Glutamatergic neuron (in vitro differentiated cells): Measurements from ENCODE around the gene HPD. TPM values are rescaled to one million over a fixed set of nuclear protein-coding genes. Genes with fewer than 3 reads are reported as not detected.

Source experiments
- DNase-seq: peaks from one replicate; pipeline ENCODE4 v3.0.0; 2022
- H3K27ac Mint-ChIP-seq: one replicate; pipeline ENCODE4 v1.8.0; 2020; ENCODE audit warnings: mild to moderate bottlenecking, mixed read lengths, inconsistent platforms; ENCODE audit not compliant: unreplicated experiment
- H3K27me3 Mint-ChIP-seq: one replicate; pipeline ENCODE4 v1.8.0; 2020; ENCODE audit warnings: mild to moderate bottlenecking, moderate library complexity, mixed read lengths, inconsistent platforms; ENCODE audit not compliant: unreplicated experiment
- H3K36me3 Mint-ChIP-seq: one replicate; pipeline ENCODE4 v1.8.0; 2020; ENCODE audit warnings: mild to moderate bottlenecking, mixed read lengths, inconsistent platforms; ENCODE audit not compliant: unreplicated experiment
- H3K4me1 Mint-ChIP-seq: one replicate; pipeline ENCODE4 v1.8.0; 2020; ENCODE audit warnings: mild to moderate bottlenecking, low read depth, mixed read lengths, inconsistent platforms; ENCODE audit not compliant: unreplicated experiment
- H3K4me3 Mint-ChIP-seq: one replicate; pipeline ENCODE4 v1.8.0; 2020; ENCODE audit warnings: mild to moderate bottlenecking, mixed read lengths, inconsistent platforms; ENCODE audit not compliant: unreplicated experiment
- H3K9me3 Mint-ChIP-seq: one replicate; pipeline ENCODE4 v1.8.0; 2020; ENCODE audit warnings: mild to moderate bottlenecking, moderate library complexity, mixed read lengths, inconsistent platforms; ENCODE audit not compliant: unreplicated experiment
- CTCF ChIP-seq: fragments of 200-600 bp; sonication (generic); IDR thresholded peaks from one replicate; pipeline ENCODE4 v1.5.0; 2021; ENCODE audit not compliant: partially characterized antibody, unreplicated experiment
- total RNA-seq: library from RNA; stranded (reverse); fragmentation: NEBNext Ultra II Directional; extraction: Animal tissue kit (Norgen Biotek cat#: 25700); gene quantifications from one replicate; pipeline ENCODE4 v1.2.1, GENCODE V29; 2021; ENCODE audit not compliant: unreplicated experiment

Gene HPD
- total RNA-seq, 1 donor from 2014 or later: not detected

- Mint-ChIP-seq H3K4me1 (peaks cover 21% of the 10 kb centered on the region), H3K27ac (peak overlapping the region; percentile 98), H3K4me3 (peak overlapping the region; percentile 92), H3K27me3 (peaks cover 56% of the 10 kb centered on the region), H3K36me3 (peaks cover 9% of the 10 kb centered on the region), H3K9me3 (peaks cover 54% of the 10 kb centered on the region)
- DNase-seq: peak; percentile 71
- no peak for TF ChIP-seq CTCF
These were observed 59.4 kb downstream of the HPD start for GRCh38 chr12:121799156-121799841.

DNA sequence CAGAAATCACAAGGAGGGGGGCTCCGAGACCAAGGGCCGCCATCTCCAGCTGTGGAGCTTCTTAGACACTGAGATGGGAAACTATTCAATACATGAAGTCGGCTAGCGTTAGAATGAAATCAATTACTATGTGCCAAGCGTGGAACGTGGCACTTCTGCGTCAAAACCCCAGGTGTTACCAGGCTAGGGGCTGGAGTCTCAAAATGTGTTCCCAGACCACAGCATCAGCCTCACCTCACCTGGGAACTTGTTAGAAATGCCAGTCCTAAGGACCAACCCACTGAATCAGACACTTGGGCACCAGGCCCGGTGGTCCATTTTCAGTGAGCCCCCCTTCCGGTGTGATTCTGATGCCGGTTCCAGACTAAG lies 59.9 kb downstream of the HPD start:
- H3K4me3 Mint-ChIP-seq: peak overlapping the region; percentile 92
- TF ChIP-seq CTCF: no peak
- peaks cover 22% of the 10 kb centered on the region for H3K4me1 Mint-ChIP-seq
- H3K27me3 Mint-ChIP-seq: peaks cover 57% of the 10 kb centered on the region
- no peak for DNase-seq
- H3K9me3 Mint-ChIP-seq: peaks cover 55% of the 10 kb centered on the region
- H3K27ac Mint-ChIP-seq: peak overlapping the region; percentile 98
- H3K36me3 Mint-ChIP-seq: peaks cover 9% of the 10 kb centered on the region

DNA sequence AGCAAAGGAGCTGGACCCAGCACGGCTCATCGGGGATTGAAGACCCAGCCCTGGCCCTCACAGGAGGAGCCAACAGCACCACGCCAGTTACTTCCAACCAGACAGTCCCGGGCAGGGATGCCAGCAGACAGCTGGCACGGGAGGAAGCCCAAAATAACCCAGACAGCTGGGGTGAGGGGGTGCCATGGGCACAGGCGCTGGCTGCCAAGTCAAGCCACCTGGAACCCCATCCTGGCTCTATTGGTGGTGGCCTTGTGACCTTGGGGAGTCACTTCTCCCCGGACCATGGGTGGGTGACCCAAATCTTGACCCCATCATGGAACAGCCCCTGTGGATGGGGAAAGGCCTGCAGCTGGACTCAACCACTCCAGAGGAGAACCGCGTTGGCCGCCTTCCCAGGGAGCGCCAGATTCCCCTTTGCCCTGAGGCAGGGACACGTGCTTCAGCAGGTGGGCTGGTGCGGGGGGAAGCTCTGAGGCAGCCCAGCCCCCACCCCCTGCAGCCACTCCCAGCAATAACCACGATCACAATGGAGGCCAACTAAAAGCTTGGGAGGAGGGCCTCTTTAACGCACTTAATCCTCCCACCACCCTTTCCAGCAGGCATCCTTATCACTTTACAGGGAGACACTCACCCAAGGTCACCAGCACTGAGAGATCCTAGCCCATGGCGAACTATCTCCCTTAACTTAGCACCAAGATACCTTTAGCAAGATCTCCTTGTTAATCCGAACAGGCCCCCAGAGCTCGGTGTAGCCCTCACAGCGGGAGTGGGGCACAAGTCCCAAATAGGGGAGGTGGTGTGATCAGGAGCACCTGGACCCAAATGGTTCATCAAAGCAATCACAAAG lies 60.5 kb downstream of the HPD start:
- DNase-seq: peak; percentile 84
- Mint-ChIP-seq H3K4me3 (peak overlapping the region; percentile 92), H3K36me3 (peaks cover 9% of the 10 kb centered on the region), H3K4me1 (peaks cover 22% of the 10 kb centered on the region), H3K27ac (peak overlapping the region; percentile 98), H3K27me3 (peaks cover 56% of the 10 kb centered on the region), H3K9me3 (peaks cover 54% of the 10 kb centered on the region)
- TF ChIP-seq CTCF: no peak

DNA sequence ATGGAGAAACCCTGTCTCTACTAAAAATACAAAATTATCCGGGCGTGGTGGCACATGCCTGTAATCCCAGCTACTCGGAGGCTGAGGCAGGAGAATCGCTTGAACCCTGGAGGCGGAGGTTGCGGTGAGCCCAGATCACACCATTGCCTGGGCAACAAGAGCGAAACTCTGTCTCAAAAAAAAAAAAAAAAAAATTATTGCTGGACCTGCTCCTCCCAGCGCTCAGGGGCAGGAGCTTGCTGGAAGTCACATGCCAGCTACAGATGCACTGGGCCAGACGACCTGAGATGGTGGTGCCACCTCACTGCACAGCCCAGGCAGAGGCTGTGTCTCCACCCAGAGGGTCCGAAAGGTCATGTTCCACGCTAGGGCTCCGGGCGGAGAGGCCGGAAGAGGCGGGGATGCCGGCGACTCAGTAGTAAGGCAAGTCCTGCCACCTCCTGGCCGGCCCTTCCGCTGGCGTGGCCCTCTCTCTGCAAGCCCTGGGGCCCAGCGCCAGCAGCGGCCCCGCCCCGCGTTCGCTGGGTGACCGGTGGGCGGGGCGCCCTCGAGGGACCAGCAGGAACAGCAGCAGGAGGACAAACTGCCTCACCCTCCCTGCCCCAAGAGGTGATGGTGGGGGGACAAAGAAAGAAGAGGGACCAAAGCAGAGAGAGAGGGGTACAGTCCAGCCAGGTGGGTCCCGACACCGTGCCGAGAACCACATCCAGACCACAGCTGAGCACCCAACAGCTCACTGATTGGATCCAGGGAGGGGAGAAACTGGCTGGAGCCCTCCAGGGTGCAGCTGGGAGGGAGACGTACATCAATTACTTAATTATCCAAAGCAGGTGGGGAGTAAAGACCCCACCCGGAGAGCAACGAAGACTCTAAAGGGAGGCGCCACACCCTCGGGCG lies 61.6 kb downstream of the HPD start:
- peak overlapping the region; percentile 98 for H3K27ac Mint-ChIP-seq
- peaks cover 7% of the 10 kb centered on the region for H3K36me3 Mint-ChIP-seq
- peak overlapping the region; percentile 92 for H3K4me3 Mint-ChIP-seq
- H3K9me3 Mint-ChIP-seq: peaks cover 47% of the 10 kb centered on the region
- H3K27me3 Mint-ChIP-seq: peaks cover 48% of the 10 kb centered on the region
- peak; percentile 80 for DNase-seq
- H3K4me1 Mint-ChIP-seq: peaks cover 22% of the 10 kb centered on the region
- TF ChIP-seq CTCF: no peak
